Neuronal stem cell (in vitro differentiated cells): Measurements from ENCODE around the gene PDGFC.

Experiments
- DNase-seq: peaks from one replicate; pipeline ENCODE4 v3.0.0-alpha.2; 2013; ENCODE audit warnings: low spot score
- H2AFZ ChIP-seq: one replicate; pipeline ENCODE4 v1.6.1; 2013; ENCODE audit warnings: mild to moderate bottlenecking, low read length, inconsistent platforms
- H2AK5ac ChIP-seq: 2 replicates; pipeline ENCODE4 v1.6.1; 2013; ENCODE audit warnings: low read depth, mild to moderate bottlenecking, inconsistent platforms, low read length, moderate library complexity, mixed read lengths
- H2BK120ac ChIP-seq: 2 replicates; pipeline ENCODE4 v1.6.1; 2013; ENCODE audit warnings: low read depth, mild to moderate bottlenecking, inconsistent platforms, low read length, moderate library complexity, mixed read lengths
- H2BK12ac ChIP-seq: one replicate; pipeline ENCODE4 v1.6.1; 2013; ENCODE audit warnings: low read length, inconsistent platforms
- H2BK15ac ChIP-seq: 2 replicates; pipeline ENCODE4 v1.6.1; 2013; ENCODE audit warnings: mild to moderate bottlenecking, low read length, inconsistent platforms, mixed read lengths
- H2BK5ac ChIP-seq: one replicate; pipeline ENCODE4 v1.6.1; 2013; ENCODE audit warnings: inconsistent platforms, mild to moderate bottlenecking, low read length, moderate library complexity
- H3K14ac ChIP-seq: one replicate; pipeline ENCODE4 v1.6.1; 2013; ENCODE audit warnings: low read length, inconsistent platforms
- H3K18ac ChIP-seq: 2 replicates; pipeline ENCODE4 v1.6.1; 2013; ENCODE audit warnings: low read length, inconsistent platforms
- H3K23ac ChIP-seq: 2 replicates; pipeline ENCODE4 v1.6.1; 2013; ENCODE audit warnings: low read depth, mild to moderate bottlenecking, mixed read lengths, low read length, inconsistent platforms; ENCODE audit not compliant: poor library complexity
- H3K27ac ChIP-seq: replicated peaks from 3 replicates; pipeline ENCODE4 v1.5.1; 2013; ENCODE audit warnings: low read length, inconsistent platforms
- H3K27me3 ChIP-seq, 3 experiments: 2 replicates each; pipeline ENCODE4 v1.6.1; 2013; ENCODE audit warnings: low read length in 3 of 3, mild to moderate bottlenecking in 2 of 3, inconsistent platforms in 1 of 3, low read depth in 1 of 3, mixed read lengths in 1 of 3, moderate library complexity in 1 of 3; ENCODE audit not compliant: control insufficient read depth in 3 of 3, insufficient read depth in 3 of 3
- H3K36me3 ChIP-seq, 2 donors: replicated peaks in 1 of 2; 2 replicates each; pipeline ENCODE4 v1.6.1; 2013; ENCODE audit warnings: low read length in 2 of 2; ENCODE audit not compliant: control insufficient read depth in 2 of 2, insufficient read depth in 2 of 2
- H3K4ac ChIP-seq: 2 replicates; pipeline ENCODE4 v1.6.1; 2013; ENCODE audit warnings: inconsistent platforms, mild to moderate bottlenecking, low read length, moderate library complexity
- H3K4me1 ChIP-seq, 2 donors: 1 replicate in 1 of 2; 2 replicates in 1 of 2; pipeline ENCODE4 v1.6.1; 2013; ENCODE audit warnings: low read length in 2 of 2, low read depth in 1 of 2; ENCODE audit not compliant: control insufficient read depth in 2 of 2, insufficient read depth in 1 of 2
- H3K4me2 ChIP-seq: one replicate; pipeline ENCODE4 v1.6.1; 2013; ENCODE audit warnings: mild to moderate bottlenecking, low read length, inconsistent platforms; ENCODE audit not compliant: insufficient read depth, poor library complexity, severe bottlenecking
- H3K4me3 ChIP-seq, 2 donors: 2 replicates each; pipeline ENCODE4 v1.5.1; 2013; ENCODE audit warnings: low read length in 2 of 2, mild to moderate bottlenecking in 2 of 2, inconsistent platforms in 1 of 2, moderate library complexity in 1 of 2
- H3K79me1 ChIP-seq: one replicate; pipeline ENCODE4 v1.6.1; 2013; ENCODE audit warnings: low read depth, mild to moderate bottlenecking, inconsistent platforms, low read length, moderate library complexity
- H3K9ac ChIP-seq: one replicate; pipeline ENCODE4 v1.6.1; 2013; ENCODE audit warnings: mild to moderate bottlenecking, low read depth, low read length, inconsistent platforms; ENCODE audit not compliant: poor library complexity
- H3K9me3 ChIP-seq, 2 donors: replicated peaks in 1 of 2; 2 replicates each; pipeline versions ENCODE3 to v1.6.1; 2013; ENCODE audit warnings: low read length in 2 of 2, mild to moderate bottlenecking in 2 of 2, inconsistent platforms in 1 of 2, low read depth in 1 of 2, mixed read lengths in 1 of 2, moderate library complexity in 1 of 2; ENCODE audit not compliant: control insufficient read depth in 2 of 2, insufficient read depth in 1 of 2
- H4K8ac ChIP-seq: one replicate; pipeline ENCODE4 v1.6.1; 2013; ENCODE audit warnings: low read depth, mild to moderate bottlenecking, inconsistent platforms, low read length, moderate library complexity
- H4K91ac ChIP-seq: one replicate; pipeline ENCODE4 v1.6.1; 2013; ENCODE audit warnings: low read length, low read depth, mild to moderate bottlenecking, inconsistent platforms; ENCODE audit not compliant: poor library complexity
- WGBS, 2 donors: extraction: QIAGEN DNeasy Blood & Tissue Kit; methylation state at CpG; one replicate each; pipeline ENCODE4 v1.1.7; 2013; ENCODE audit warnings: missing lambda C conversion rate in 2 of 2, mixed read lengths in 1 of 2; ENCODE audit not compliant: insufficient read length in 2 of 2, insufficient replicate concordance in 1 of 2; ENCODE audit errors: extremely low coverage in 2 of 2; 5-methylcytosine and 5-hydroxymethylcytosine counted together

Gene PDGFC

GRCh38 chr4:156774422-156774821, 197.2 kb downstream of the PDGFC start:
- Histone ChIP-seq H3K4ac (no peak overlapping the region), H3K9me3 (no peaks in the 10 kb centered on the region), H2AFZ (no peak overlapping the region), H4K91ac (no peak overlapping the region), H3K4me3 (no peak overlapping the region), H3K18ac (peak overlapping the region; percentile 44), H3K9ac (no peak overlapping the region), H3K27me3 (no peaks in the 10 kb centered on the region), H3K27ac (no peak overlapping the region), H4K8ac (no peak overlapping the region), H2BK15ac (no peak overlapping the region), H3K79me1 (no peaks in the 10 kb centered on the region), H3K14ac (no peak overlapping the region), H3K36me3 (no peaks in the 10 kb centered on the region), H3K4me2 (no peak overlapping the region), H2AK5ac (no peak overlapping the region), H3K4me1 (peaks cover 7 to 21% of the 10 kb centered on the region in 2 donors), H2BK120ac (no peak overlapping the region), H2BK12ac (no peak overlapping the region), H2BK5ac (no peak overlapping the region), H3K23ac (no peak overlapping the region)
- WGBS, 2 donors, result no CpG with 5 or more reads among the region's 4 CpGs
- DNase-seq, result no peak

GRCh38 chr4:156773648-156774357, 197.8 kb downstream of the PDGFC start:
- H3K4me3 ChIP-seq, result no peak overlapping the region
- peak overlapping the region; percentile 41 for H2BK12ac ChIP-seq
- no peaks in the 10 kb centered on the region for H3K36me3 ChIP-seq
- no peaks in the 10 kb centered on the region for H3K79me1 ChIP-seq
- no peak overlapping the region for H3K14ac ChIP-seq
- no peaks in the 10 kb centered on the region for H3K9me3 ChIP-seq
- H2AK5ac ChIP-seq, result no peak overlapping the region
- no peak overlapping the region for H4K91ac ChIP-seq
- no peak overlapping the region for H3K18ac ChIP-seq
- H2AFZ ChIP-seq, result no peak overlapping the region
- H3K27ac ChIP-seq, result no peak overlapping the region
- H3K4me1 ChIP-seq, result peaks cover 7 to 21% of the 10 kb centered on the region in 2 donors
- no peak overlapping the region for H2BK15ac ChIP-seq
- no peak overlapping the region for H2BK120ac ChIP-seq
- H3K23ac ChIP-seq, result no peak overlapping the region
- no peak overlapping the region for H3K9ac ChIP-seq
- no peak overlapping the region for H3K4ac ChIP-seq
- no peak overlapping the region for H3K4me2 ChIP-seq
- H2BK5ac ChIP-seq, result no peak overlapping the region
- H3K27me3 ChIP-seq, result no peaks in the 10 kb centered on the region
- 100% methylated on average over 1 of the region's 4 CpGs; no CpG with 5 or more reads in 1 of the 2 donors for WGBS, 2 donors
- no peak overlapping the region for H4K8ac ChIP-seq
- no peak for DNase-seq

- peaks cover 7 to 21% of the 10 kb centered on the region in 2 donors for H3K4me1 ChIP-seq
- no peak overlapping the region for H3K4ac ChIP-seq
- peak overlapping the region; percentile 77 for H2AFZ ChIP-seq
- no peak overlapping the region for H2BK12ac ChIP-seq
- H4K8ac ChIP-seq, result no peak overlapping the region
- peak overlapping the region; percentile 65 for H3K27ac ChIP-seq
- H3K36me3 ChIP-seq, result no peaks in the 10 kb centered on the region
- no peak overlapping the region for H3K23ac ChIP-seq
- no peak overlapping the region for H3K4me3 ChIP-seq
- no peak overlapping the region for H3K14ac ChIP-seq
- no peak overlapping the region for H2BK5ac ChIP-seq
- H3K27me3 ChIP-seq, result no peaks in the 10 kb centered on the region
- WGBS, 2 donors, result no CpG with 5 or more reads among the region's 6 CpGs
- H2BK120ac ChIP-seq, result no peak overlapping the region
- H3K9me3 ChIP-seq, result no peaks in the 10 kb centered on the region
- H3K18ac ChIP-seq, result no peak overlapping the region
- H4K91ac ChIP-seq, result no peak overlapping the region
- H3K9ac ChIP-seq, result no peak overlapping the region
- H2AK5ac ChIP-seq, result no peak overlapping the region
- H2BK15ac ChIP-seq, result no peak overlapping the region
- no peaks in the 10 kb centered on the region for H3K79me1 ChIP-seq
- DNase-seq, result peak; percentile 41
- H3K4me2 ChIP-seq, result no peak overlapping the region
These were observed 200.3 kb downstream of the PDGFC start for GRCh38 chr4:156771171-156771837.

GRCh38 chr4:156770140-156770539, 201.5 kb downstream of the PDGFC start:
- H4K8ac ChIP-seq, result no peak overlapping the region
- H3K9ac ChIP-seq, result no peak overlapping the region
- H2BK15ac ChIP-seq, result no peak overlapping the region
- no peak overlapping the region for H2BK5ac ChIP-seq
- WGBS, 2 donors, result no CpG with 5 or more reads among the region's 2 CpGs
- no peak overlapping the region for H2BK12ac ChIP-seq
- H3K9me3 ChIP-seq, result no peaks in the 10 kb centered on the region
- peaks cover 7 to 21% of the 10 kb centered on the region in 2 donors for H3K4me1 ChIP-seq
- no peaks in the 10 kb centered on the region for H3K36me3 ChIP-seq
- no peaks in the 10 kb centered on the region for H3K79me1 ChIP-seq
- no peak overlapping the region for H3K14ac ChIP-seq
- no peak overlapping the region for H2AFZ ChIP-seq
- no peaks in the 10 kb centered on the region for H3K27me3 ChIP-seq
- no peak overlapping the region for H3K4me2 ChIP-seq
- H4K91ac ChIP-seq, result no peak overlapping the region
- no peak overlapping the region for H3K23ac ChIP-seq
- no peak overlapping the region for H2BK120ac ChIP-seq
- H3K18ac ChIP-seq, result no peak overlapping the region
- H3K4me3 ChIP-seq, result no peak overlapping the region
- H3K4ac ChIP-seq, result no peak overlapping the region
- DNase-seq, result no peak
- no peak overlapping the region for H3K27ac ChIP-seq
- H2AK5ac ChIP-seq, result no peak overlapping the region
